IMR-90 (cell line): ENCODE measurements around the gene TMEM163. TPM values are rescaled to one million over a fixed set of nuclear protein-coding genes. Genes with fewer than 3 reads are reported as not detected.

Experiments
- ATAC-seq: fragments of 200-7000 bp; cut with Tn5 transposase; 2 replicates; pipeline ENCODE4 v1.9.1; 2020; ENCODE audit warnings: low read depth, mild to moderate bottlenecking, moderate library complexity
- BruUV-seq: library from RNA; stranded (reverse); fragments of 400-500 nt; replicated peaks from 2 replicates; lab custom pipeline; 2021; lab: Mats Ljungman, UMichigan
- CTCF ChIA-PET: fragments of 300-600 bp; formaldehyde crosslinking; extraction: SDS; loops from one replicate; lab custom pipeline; 2021; ENCODE audit warnings: antibody characterized with exemption; lab: Yijun Ruan, JAX
- POLR2A ChIA-PET: fragments of 300-600 bp; sonication (Branson Sonifier 250); formaldehyde crosslinking; loops from one replicate; lab custom pipeline; 2022; ENCODE audit warnings: antibody characterized with exemption; ENCODE audit not compliant: unreplicated experiment; lab: Charles Lee
- DNase-seq: peaks from one replicate; pipeline ENCODE4 v3.0.0; 2013
- H2AFZ ChIP-seq: replicated peaks from 2 replicates; pipeline ENCODE3; 2013; ENCODE audit warnings: low read length, mild to moderate bottlenecking; ENCODE audit not compliant: poor library complexity
- H2AK5ac ChIP-seq: 2 replicates; pipeline ENCODE4 v1.6.1; 2013; ENCODE audit warnings: low read depth, low read length, inconsistent platforms
- H2AK9ac ChIP-seq: replicated peaks from 2 replicates; pipeline ENCODE3; 2013; ENCODE audit warnings: mild to moderate bottlenecking, low read depth, low read length, moderate library complexity; ENCODE audit not compliant: poor library complexity
- H2BK120ac ChIP-seq: 2 replicates; pipeline ENCODE4 v1.6.1; 2013; ENCODE audit warnings: low read depth, low read length, inconsistent platforms
- H2BK15ac ChIP-seq: 3 replicates; pipeline ENCODE4 v1.6.1; 2013; ENCODE audit warnings: low read depth, low read length, inconsistent platforms
- H2BK20ac ChIP-seq: 2 replicates; pipeline ENCODE4 v1.6.1; 2013; ENCODE audit warnings: low read depth, mild to moderate bottlenecking, inconsistent platforms, low read length, moderate library complexity
- H2BK5ac ChIP-seq: 2 replicates; pipeline ENCODE4 v1.6.1; 2013; ENCODE audit warnings: mild to moderate bottlenecking, low read depth, low read length, inconsistent platforms; ENCODE audit not compliant: poor library complexity, severe bottlenecking
- H3K14ac ChIP-seq: replicated peaks from 2 replicates; pipeline ENCODE4 v1.6.1; 2013; ENCODE audit warnings: low read depth, low read length, inconsistent platforms
- H3K18ac ChIP-seq: 2 replicates; pipeline ENCODE4 v1.6.1; 2013; ENCODE audit warnings: low read depth, low read length, control low read depth
- H3K23ac ChIP-seq: 2 replicates; pipeline ENCODE4 v1.6.1; 2013; ENCODE audit warnings: low read depth, low read length, inconsistent platforms
- H3K27ac ChIP-seq: 2 replicates; pipeline ENCODE4 v1.5.1; 2013; ENCODE audit warnings: mild to moderate bottlenecking, control low read depth, low read length; ENCODE audit not compliant: insufficient read depth
- H3K27me3 ChIP-seq: 2 replicates; pipeline ENCODE4 v1.6.1; 2013; ENCODE audit warnings: low read length; ENCODE audit not compliant: control insufficient read depth, insufficient read depth
- H3K36me3 ChIP-seq: 2 replicates; pipeline ENCODE4 v1.6.1; 2013; ENCODE audit warnings: low read length, mixed read lengths; ENCODE audit not compliant: control insufficient read depth, insufficient read depth
- H3K4ac ChIP-seq: 2 replicates; pipeline ENCODE4 v1.6.1; 2013; ENCODE audit warnings: low read depth, low read length, inconsistent platforms
- H3K4me1 ChIP-seq: 2 replicates; pipeline ENCODE4 v1.6.1; 2013; ENCODE audit warnings: low read length, mixed read lengths; ENCODE audit not compliant: control insufficient read depth, insufficient read depth
- H3K4me2 ChIP-seq: 2 replicates; pipeline ENCODE4 v1.6.1; 2013; ENCODE audit warnings: low read depth, mild to moderate bottlenecking, control low read depth, low read length, moderate library complexity
- H3K4me3 ChIP-seq: 2 replicates; pipeline ENCODE4 v1.5.1; 2013; ENCODE audit warnings: low read depth, mild to moderate bottlenecking, control low read depth, low read length, moderate library complexity; ENCODE audit not compliant: insufficient read depth
- H3K56ac ChIP-seq: 2 replicates; pipeline ENCODE4 v1.6.1; 2013; ENCODE audit warnings: low read length, inconsistent platforms; ENCODE audit not compliant: insufficient read depth; ENCODE audit errors: extremely low read depth
- H3K79me1 ChIP-seq, 2 experiments: 2 replicates each; pipeline ENCODE4 v1.6.1; 2013; ENCODE audit warnings: low read length in 2 of 2, inconsistent platforms in 1 of 2, low read depth in 1 of 2
- H3K9ac ChIP-seq: 2 replicates; pipeline ENCODE4 v1.6.1; 2013; ENCODE audit warnings: low read depth, low read length, control low read depth
- H3K9me1 ChIP-seq: 2 replicates; pipeline ENCODE4 v1.6.1; 2013; ENCODE audit warnings: low read length, inconsistent platforms; ENCODE audit not compliant: insufficient read depth
- H3K9me3 ChIP-seq: 2 replicates; pipeline ENCODE4 v1.6.1; 2013; ENCODE audit warnings: low read length; ENCODE audit not compliant: control insufficient read depth, insufficient read depth
- H4K20me1 ChIP-seq: 2 replicates; pipeline ENCODE4 v1.6.1; 2013; ENCODE audit warnings: low read length, inconsistent platforms; ENCODE audit not compliant: insufficient read depth
- H4K5ac ChIP-seq: 2 replicates; pipeline ENCODE4 v1.6.1; 2013; ENCODE audit warnings: mild to moderate bottlenecking, low read depth, low read length, control low read depth
- H4K8ac ChIP-seq, 2 experiments: 2 replicates each; pipeline ENCODE4 v1.6.1; 2013; ENCODE audit warnings: low read depth in 2 of 2, low read length in 2 of 2, control low read depth in 1 of 2, inconsistent platforms in 1 of 2
- H4K91ac ChIP-seq: 2 replicates; pipeline ENCODE4 v1.6.1; 2013; ENCODE audit warnings: low read depth, low read length, inconsistent platforms; ENCODE audit not compliant: insufficient read depth
- BHLHE40 ChIP-seq: fragments of 150-350 bp; IDR thresholded peaks from 2 replicates; pipeline ENCODE4 v1.6.1; 2016; ENCODE audit warnings: mild to moderate bottlenecking, low read depth, low read length
- CEBPB ChIP-seq: IDR thresholded peaks from 2 replicates; pipeline ENCODE4 v1.6.1; 2012; ENCODE audit warnings: low read depth, low read length, improper control_type of control experiment
- CHD1 ChIP-seq: IDR thresholded peaks from 2 replicates; pipeline ENCODE4 v1.6.1; 2012; ENCODE audit warnings: low read depth, low read length, improper control_type of control experiment
- CTCF ChIP-seq: conservative IDR thresholded peaks from 2 replicates; pipeline ENCODE4 v1.5.1; 2012; ENCODE audit warnings: mild to moderate bottlenecking, low read depth, low read length, improper control_type of control experiment
- FOS ChIP-seq: fragments of 150-350 bp; IDR thresholded peaks from 2 replicates; pipeline ENCODE4 v1.6.1; 2016; ENCODE audit warnings: low read depth, low read length
- MAFK ChIP-seq: IDR thresholded peaks from 2 replicates; pipeline ENCODE4 v1.6.1; 2012; ENCODE audit warnings: low read depth, low read length, improper control_type of control experiment
- MAZ ChIP-seq: IDR thresholded peaks from 2 replicates; pipeline ENCODE4 v1.6.1; 2012; ENCODE audit warnings: low read depth, mild to moderate bottlenecking, low read length, improper control_type of control experiment, moderate library complexity, borderline replicate concordance
- MXI1 ChIP-seq: IDR thresholded peaks from 2 replicates; pipeline ENCODE4 v1.6.1; 2012; ENCODE audit warnings: low read depth, mild to moderate bottlenecking, low read length, moderate library complexity, borderline replicate concordance
- NFE2L2 ChIP-seq: fragments of 150-350 bp; IDR thresholded peaks from 2 replicates; pipeline ENCODE4 v1.6.1; 2016; ENCODE audit warnings: low read depth, mild to moderate bottlenecking, low read length
- POLR2A ChIP-seq: IDR thresholded peaks from 2 replicates; pipeline ENCODE4 v1.6.1; 2012; ENCODE audit warnings: mild to moderate bottlenecking, low read depth, low read length
- RFX5 ChIP-seq: IDR thresholded peaks from 2 replicates; pipeline ENCODE4 v1.8.0; 2012; ENCODE audit warnings: low read depth, mild to moderate bottlenecking, low read length, moderate library complexity
- SMC3 ChIP-seq: fragments of 150-350 bp; IDR thresholded peaks from 2 replicates; pipeline ENCODE4 v1.6.1; 2016; ENCODE audit warnings: low read depth, mild to moderate bottlenecking, antibody characterized with exemption, low read length, moderate library complexity
- USF2 ChIP-seq: fragments of 150-350 bp; IDR thresholded peaks from 2 replicates; pipeline ENCODE4 v1.6.1; 2017; ENCODE audit warnings: mild to moderate bottlenecking, antibody characterized with exemption, low read length, low read depth
- dilution Hi-C: fragments of 300-500 bp; cut with HindIII; formaldehyde crosslinking; loops from one replicate; pipeline ENCODE4 v1.14.3; 2018; ENCODE audit warnings: low sequenced_read_pairs; ENCODE audit not compliant: unreplicated experiment
- in situ Hi-C: fragments of 300-500 bp; cut with MboI; formaldehyde crosslinking; loops from 3 replicates; pipeline ENCODE4 v1.14.3; 2019; ENCODE audit warnings: low sequenced_read_pairs, inconsistent platforms, mixed read lengths
- intact Hi-C: fragments of 100-400 bp; cut with micrococcal nuclease; formaldehyde crosslinking; loops from 2 replicates; pipeline ENCODE4 v1.10.0; 2022
- polyA plus RNA-seq, 3 experiments: library from polyadenylated mRNA; depleted of rRNA; stranded (reverse); fragments of >200 nt; gene quantifications; 2 replicates each; pipeline ENCODE4 v1.2.3, GENCODE V29; 2012; ENCODE audit warnings: low replicate concordance in 1 of 3
- total RNA-seq: library from RNA; depleted of rRNA; stranded (reverse); fragments of >200 nt; gene quantifications from 2 replicates; pipeline ENCODE4 v1.2.3, GENCODE V29; 2012

The TMEM163 gene
- total and polyA plus RNA-seq, 2 of the 4 experiments (the other 2 are of a cell fraction): not detected

GRCh38 chr2:134745023-134745422 is 26.2 kb upstream of the TMEM163 start:
- POLR2A ChIA-PET: no interaction called here
- ATAC-seq: no peak
- DNase-seq: no peak

More at GRCh38 chr2:134745023-134745422, 26.2 kb upstream of the TMEM163 start:
- Histone ChIP-seq H3K79me1 (no peaks in the 10 kb centered on the region), H4K20me1 (no peaks in the 10 kb centered on the region), H3K9me3 (no peaks in the 10 kb centered on the region), H3K14ac (no peak overlapping the region), H3K27ac (no peak overlapping the region), H2BK20ac (no peak overlapping the region), H2BK5ac (no peak overlapping the region), H2BK120ac (no peak overlapping the region), H4K8ac (no peak overlapping the region), H3K9ac (no peak overlapping the region), H3K4me3 (no peak overlapping the region), H4K5ac (no peak overlapping the region), H2AK5ac (no peak overlapping the region), H3K36me3 (no peaks in the 10 kb centered on the region), H3K4me1 (no peaks in the 10 kb centered on the region), H3K4ac (no peak overlapping the region), H3K4me2 (no peak overlapping the region), H3K27me3 (no peaks in the 10 kb centered on the region), H3K18ac (no peak overlapping the region), H2AK9ac (no peak overlapping the region), H4K91ac (no peak overlapping the region), H3K23ac (no peak overlapping the region), H3K56ac (no peak overlapping the region), H2BK15ac (no peak overlapping the region), H2AFZ (no peak overlapping the region), H3K9me1 (no peaks in the 10 kb centered on the region)
- intact Hi-C loops: no loop called here
- CTCF ChIA-PET: no interaction called here
- TF ChIP-seq SMC3: no peak
- no peak for TF ChIP-seq MAZ
- no peak for TF ChIP-seq MAFK
- TF ChIP-seq CHD1: no peak
- TF ChIP-seq FOS: no peak
- TF ChIP-seq MXI1: no peak
- no peak for TF ChIP-seq POLR2A
- TF ChIP-seq RFX5: no peak
- no peak for TF ChIP-seq USF2
- no peak for TF ChIP-seq CEBPB
- TF ChIP-seq BHLHE40: no peak
- TF ChIP-seq NFE2L2: no peak
- no peak for TF ChIP-seq CTCF
- no TSS peak for BruUV-seq
- dilution Hi-C loops: no loop called here
- in situ Hi-C loops: no loop called here
